H9 (cell line): ENCODE results near the gene AQP5. TPM values are rescaled to one million over a fixed set of nuclear protein-coding genes. Genes with fewer than 3 reads are reported as not detected.
A peak's percentile ranks its signal among the peaks of the same experiment; 100 is the strongest.

Experiments used
- DNase-seq: peaks from one replicate; pipeline ENCODE4 v3.0.0-alpha.2; 2017
- H2AFZ ChIP-seq: one replicate; pipeline ENCODE4 v1.6.1; 2013; ENCODE audit warnings: mild to moderate bottlenecking, low read length, control low read depth, moderate library complexity
- H2AK5ac ChIP-seq: 2 replicates; pipeline ENCODE4 v1.6.1; 2013; ENCODE audit warnings: low read length, control low read depth, mixed read lengths; ENCODE audit not compliant: insufficient read length
- H2BK120ac ChIP-seq: one replicate; pipeline ENCODE4 v1.6.1; 2013; ENCODE audit warnings: low read depth, mild to moderate bottlenecking, low read length, control low read depth, inconsistent platforms; ENCODE audit not compliant: poor library complexity, severe bottlenecking
- H2BK12ac ChIP-seq: 2 replicates; pipeline ENCODE4 v1.6.1; 2013; ENCODE audit warnings: low read length, control low read depth, mixed read lengths, low read depth; ENCODE audit not compliant: insufficient read length
- H2BK15ac ChIP-seq: 2 replicates; pipeline ENCODE4 v1.6.1; 2013; ENCODE audit warnings: low read depth, low read length, control low read depth
- H2BK20ac ChIP-seq: one replicate; pipeline ENCODE4 v1.6.1; 2013; ENCODE audit warnings: low read depth, mild to moderate bottlenecking, low read length, control low read depth, inconsistent platforms; ENCODE audit not compliant: poor library complexity, severe bottlenecking
- H2BK5ac ChIP-seq: 2 replicates; pipeline ENCODE4 v1.6.1; 2013; ENCODE audit warnings: low read length, control low read depth, mixed read lengths; ENCODE audit not compliant: insufficient read length
- H3K14ac ChIP-seq: 2 replicates; pipeline ENCODE4 v1.6.1; 2013; ENCODE audit warnings: low read length, control low read depth; ENCODE audit not compliant: insufficient read depth
- H3K18ac ChIP-seq: 2 replicates; pipeline ENCODE4 v1.6.1; 2013; ENCODE audit warnings: low read depth, mild to moderate bottlenecking, mixed read lengths, low read length, control low read depth; ENCODE audit not compliant: insufficient read length
- H3K23ac ChIP-seq: 2 replicates; pipeline ENCODE4 v1.6.1; 2013; ENCODE audit warnings: low read length, control low read depth, mixed read lengths, low read depth; ENCODE audit not compliant: insufficient read length
- H3K23me2 ChIP-seq: 2 replicates; pipeline ENCODE4 v1.6.1; 2013; ENCODE audit warnings: low read depth, mild to moderate bottlenecking, mixed read lengths, low read length, control low read depth; ENCODE audit not compliant: insufficient read length, poor library complexity, severe bottlenecking
- H3K27ac ChIP-seq: 2 replicates; pipeline ENCODE4 v1.5.1; 2013; ENCODE audit warnings: low read length, control low read depth, mixed read lengths, low read depth; ENCODE audit not compliant: insufficient read length
- H3K27me3 ChIP-seq: 2 replicates; pipeline ENCODE4 v1.6.1; 2013; ENCODE audit warnings: low read length, control low read depth, inconsistent platforms; ENCODE audit not compliant: insufficient read depth
- H3K4ac ChIP-seq: 2 replicates; pipeline ENCODE4 v1.6.1; 2013; ENCODE audit warnings: low read depth, mild to moderate bottlenecking, control low read depth, inconsistent platforms, low read length, moderate library complexity
- H3K4me1 ChIP-seq: 2 replicates; pipeline ENCODE4 v1.6.1; 2013; ENCODE audit warnings: low read length, control low read depth, inconsistent platforms; ENCODE audit not compliant: insufficient read depth
- H3K4me2 ChIP-seq: 2 replicates; pipeline ENCODE4 v1.6.1; 2013; ENCODE audit warnings: low read length, control low read depth, mixed read lengths; ENCODE audit not compliant: insufficient read length, insufficient read depth
- H3K56ac ChIP-seq: 2 replicates; pipeline ENCODE4 v1.6.1; 2013; ENCODE audit warnings: low read depth, mild to moderate bottlenecking, mixed read lengths, low read length, control low read depth; ENCODE audit not compliant: insufficient read length
- H3K79me1 ChIP-seq: 2 replicates; pipeline ENCODE4 v1.6.1; 2013; ENCODE audit warnings: low read depth, mild to moderate bottlenecking, moderate library complexity, low read length, control low read depth, inconsistent platforms; ENCODE audit not compliant: insufficient read depth, poor library complexity, severe bottlenecking
- H3K79me2 ChIP-seq: 2 replicates; pipeline ENCODE4 v1.6.1; 2013; ENCODE audit warnings: low read length, control low read depth, inconsistent platforms; ENCODE audit not compliant: insufficient read depth
- H3K9ac ChIP-seq: 2 replicates; pipeline ENCODE4 v1.6.1; 2013; ENCODE audit warnings: low read length, control low read depth, mixed read lengths; ENCODE audit not compliant: insufficient read length; ENCODE audit errors: extremely low read depth
- H3K9me3 ChIP-seq: one replicate; pipeline ENCODE4 v1.6.1; 2013; ENCODE audit warnings: low read depth, low read length, inconsistent platforms; ENCODE audit not compliant: control insufficient read depth
- H3T11ph ChIP-seq: one replicate; pipeline ENCODE4 v1.6.1; 2013; ENCODE audit warnings: mild to moderate bottlenecking, low read length, control low read depth, inconsistent platforms
- H4K20me1 ChIP-seq: one replicate; pipeline ENCODE4 v1.6.1; 2013; ENCODE audit not compliant: control insufficient read depth, insufficient read length, insufficient read depth
- H4K5ac ChIP-seq: 2 replicates; pipeline ENCODE4 v1.6.1; 2013; ENCODE audit warnings: low read depth, mild to moderate bottlenecking, mixed read lengths, low read length, control low read depth; ENCODE audit not compliant: insufficient read length
- H4K8ac ChIP-seq: replicated peaks from 2 replicates; pipeline ENCODE4 v1.6.1; 2013; ENCODE audit warnings: low read length, control low read depth, mixed read lengths, low read depth; ENCODE audit not compliant: insufficient read length
- H4K91ac ChIP-seq: 2 replicates; pipeline ENCODE4 v1.6.1; 2013; ENCODE audit warnings: low read depth, mild to moderate bottlenecking, moderate library complexity, mixed read lengths, low read length, control low read depth; ENCODE audit not compliant: insufficient read length
- H3K27ac Mint-ChIP-seq, 3 experiments: 2 replicates in 2 of 3; 3 replicates in 1 of 3; pipeline ENCODE4 v1.8.0; 2020 to 2021; ENCODE audit warnings: mixed read lengths in 3 of 3, mild to moderate bottlenecking in 1 of 3, moderate library complexity in 1 of 3
- H3K27me3 Mint-ChIP-seq: 2 replicates; pipeline ENCODE4 v1.8.0; 2021; ENCODE audit warnings: low read depth, mild to moderate bottlenecking, moderate library complexity, mixed read lengths
- H3K36me3 Mint-ChIP-seq, 3 experiments: 2 replicates in 2 of 3; 3 replicates in 1 of 3; pipeline ENCODE4 v1.8.0; 2020 to 2021; ENCODE audit warnings: low read depth in 3 of 3, mixed read lengths in 3 of 3; ENCODE audit not compliant: insufficient read depth in 1 of 3
- H3K4me1 Mint-ChIP-seq, 2 experiments: 2 replicates each; pipeline ENCODE4 v1.8.0; 2020; ENCODE audit warnings: mixed read lengths in 2 of 2
- H3K4me3 Mint-ChIP-seq, 2 experiments: 2 replicates in 1 of 2; 3 replicates in 1 of 2; pipeline ENCODE4 v1.8.0; 2020 to 2021; ENCODE audit warnings: mild to moderate bottlenecking in 2 of 2, mixed read lengths in 2 of 2, moderate library complexity in 1 of 2
- H3K9me3 Mint-ChIP-seq, 2 experiments: 2 replicates in 1 of 2; 3 replicates in 1 of 2; pipeline ENCODE4 v1.8.0; 2020; ENCODE audit warnings: mild to moderate bottlenecking in 2 of 2, mixed read lengths in 2 of 2, moderate library complexity in 1 of 2
- WGBS: extraction: QIAGEN DNeasy Blood & Tissue Kit; methylation state at CpG from one replicate; pipeline ENCODE4 v1.1.7; 2013; ENCODE audit warnings: missing lambda C conversion rate, low lambda C conversion rate, mixed read lengths; ENCODE audit not compliant: insufficient read length; ENCODE audit errors: extremely low coverage; 5-methylcytosine and 5-hydroxymethylcytosine counted together
- total RNA-seq: library from RNA; stranded (reverse); gene quantifications from 2 replicates; pipeline ENCODE4 v1.2.1, GENCODE V29; 2021
- TF ChIP-seq, protein P1 (sequence below): fragments of 200-600 bp; sonication (generic); conservative IDR thresholded peaks from 3 replicates; pipeline ENCODE4 v1.8.0; 2021; ENCODE audit warnings: antibody characterized with exemption, mild to moderate bottlenecking

Gene AQP5
- total RNA-seq, 1 experiment from 2014 or later: 2.8 TPM

DNA sequence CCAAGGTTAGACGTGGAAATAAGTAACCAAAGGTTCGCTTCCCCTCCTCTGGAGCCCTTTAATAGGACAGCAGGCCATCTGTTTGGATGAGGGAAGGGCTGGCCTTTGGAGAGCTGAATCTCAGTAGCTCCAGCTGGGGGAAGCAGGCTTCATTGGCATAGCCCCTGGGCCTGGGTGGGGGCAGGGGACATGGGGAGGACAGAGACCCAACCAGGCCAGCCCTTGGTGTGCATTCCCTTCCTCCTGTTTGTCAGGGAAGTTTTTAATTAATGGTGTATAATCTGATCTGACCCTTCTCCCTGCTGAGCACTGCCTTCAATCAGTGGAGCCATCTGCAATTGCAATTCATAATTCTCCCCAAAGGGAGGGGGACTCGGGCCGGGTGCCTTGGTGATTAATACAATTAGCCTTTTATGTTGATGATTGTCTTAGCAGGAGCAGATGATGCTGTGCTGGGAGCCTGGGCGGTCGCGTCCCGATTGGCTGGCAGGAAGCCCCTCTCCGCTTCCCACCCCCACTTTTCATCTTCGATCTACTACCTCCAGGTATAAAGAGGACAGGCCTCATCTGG lies 17.4 kb downstream of the AQP5 start:
- Histone ChIP-seq H3K23ac (no peak overlapping the region), H2AFZ (no peak overlapping the region), H3K27me3 (no peaks in the 10 kb centered on the region), H3K14ac (no peak overlapping the region), H3K9ac (no peak overlapping the region), H2BK15ac (no peak overlapping the region), H3K4ac (no peak overlapping the region), H3K4me2 (no peak overlapping the region), H4K20me1 (no peaks in the 10 kb centered on the region), H2AK5ac (no peak overlapping the region), H3K79me1 (no peaks in the 10 kb centered on the region), H3K4me1 (no peaks in the 10 kb centered on the region), H3K79me2 (no peaks in the 10 kb centered on the region), H2BK12ac (no peak overlapping the region), H3K18ac (no peak overlapping the region), H2BK120ac (no peak overlapping the region), H3K9me3 (no peaks in the 10 kb centered on the region), H4K5ac (no peak overlapping the region), H3K56ac (no peak overlapping the region), H3K27ac (no peak overlapping the region), H4K8ac (no peak overlapping the region), H3K23me2 (no peaks in the 10 kb centered on the region), H4K91ac (no peak overlapping the region), H2BK5ac (no peak overlapping the region), H3T11ph (no peak overlapping the region), H2BK20ac (no peak overlapping the region)
- Mint-ChIP-seq H3K9me3 (no peaks in the 10 kb centered on the region), H3K27ac (peak overlapping the region in 2 of 3 experiments; percentile 38 to 81; a peak in 3 of 7 replicates), H3K4me3 (no peak overlapping the region; a peak in 1 of 5 replicates), H3K36me3 (no peaks in the 10 kb centered on the region), H3K27me3 (no peaks in the 10 kb centered on the region; the same call in 1 of the 2 replicates), H3K4me1 (peaks cover 24 to 39% of the 10 kb centered on the region in 2 experiments)
- TF ChIP-seq, protein P1, sequence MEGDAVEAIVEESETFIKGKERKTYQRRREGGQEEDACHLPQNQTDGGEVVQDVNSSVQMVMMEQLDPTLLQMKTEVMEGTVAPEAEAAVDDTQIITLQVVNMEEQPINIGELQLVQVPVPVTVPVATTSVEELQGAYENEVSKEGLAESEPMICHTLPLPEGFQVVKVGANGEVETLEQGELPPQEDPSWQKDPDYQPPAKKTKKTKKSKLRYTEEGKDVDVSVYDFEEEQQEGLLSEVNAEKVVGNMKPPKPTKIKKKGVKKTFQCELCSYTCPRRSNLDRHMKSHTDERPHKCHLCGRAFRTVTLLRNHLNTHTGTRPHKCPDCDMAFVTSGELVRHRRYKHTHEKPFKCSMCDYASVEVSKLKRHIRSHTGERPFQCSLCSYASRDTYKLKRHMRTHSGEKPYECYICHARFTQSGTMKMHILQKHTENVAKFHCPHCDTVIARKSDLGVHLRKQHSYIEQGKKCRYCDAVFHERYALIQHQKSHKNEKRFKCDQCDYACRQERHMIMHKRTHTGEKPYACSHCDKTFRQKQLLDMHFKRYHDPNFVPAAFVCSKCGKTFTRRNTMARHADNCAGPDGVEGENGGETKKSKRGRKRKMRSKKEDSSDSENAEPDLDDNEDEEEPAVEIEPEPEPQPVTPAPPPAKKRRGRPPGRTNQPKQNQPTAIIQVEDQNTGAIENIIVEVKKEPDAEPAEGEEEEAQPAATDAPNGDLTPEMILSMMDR: no peak
- DNase-seq: no peak
- WGBS: no CpG with 5 or more reads among the region's 10 CpGs
